ENCODE data around the gene TNFRSF9. TPM values are rescaled to one million over a fixed set of nuclear protein-coding genes. Genes with fewer than 3 reads are reported as not detected.

TNFRSF9 gene
- 57.0 and 60.5 TPM in 2 replicates for total RNA-seq

- peak; percentile 58 for DNase-seq (ENCODE audit: low spot score)
- peaks cover 69% of the 10 kb centered on the region for H3K4me1 Mint-ChIP-seq (ENCODE audit: low read depth)
- H3K9me3 Mint-ChIP-seq: no peaks in the 10 kb centered on the region
- intact Hi-C loops (cut with micrococcal nuclease): loop anchor here (1.0 to 2.0 kb wide), 5 partner anchors 8 to 41 kb away; partner anchors contain the start of gene PARK7
- H3K4me3 Mint-ChIP-seq: peak within 1 kb of the TSS; percentile 88
- peaks cover 22% of the 10 kb centered on the region for H3K36me3 Mint-ChIP-seq (ENCODE audit: low read depth)
- H3K27ac Mint-ChIP-seq: peak within 1 kb of the TSS; percentile 81
- H3K27me3 Mint-ChIP-seq (ENCODE audit: insufficient read depth): peaks cover 13% of the 10 kb centered on the region
Observed at GRCh38 chr1:7940745-7941436, at the start of gene TNFRSF9. Gene TNFRSF9 (minus strand): TSS chr1:7940839. CDS start chr1:7939994, 845 bp downstream.

GRCh38 chr1:7989762-7990428 is 49.3 kb upstream of the TNFRSF9 start:
- DNase-seq (ENCODE audit: low spot score): no peak
- peaks cover 26% of the 10 kb centered on the region for H3K36me3 Mint-ChIP-seq (ENCODE audit: low read depth)
- no peaks in the 10 kb centered on the region for H3K4me1 Mint-ChIP-seq (ENCODE audit: low read depth)
- H3K4me3 Mint-ChIP-seq: no peak overlapping the region
- H3K9me3 Mint-ChIP-seq: no peaks in the 10 kb centered on the region
- intact Hi-C loops (cut with micrococcal nuclease): no loop called here
- H3K27me3 Mint-ChIP-seq (ENCODE audit: insufficient read depth): no peaks in the 10 kb centered on the region
- no peak overlapping the region for H3K27ac Mint-ChIP-seq

GRCh38 chr1:7988576-7988975 is 47.9 kb upstream of the TNFRSF9 start:
- no peaks in the 10 kb centered on the region for H3K9me3 Mint-ChIP-seq
- no peaks in the 10 kb centered on the region for H3K4me1 Mint-ChIP-seq (ENCODE audit: low read depth)
- no peak overlapping the region for H3K27ac Mint-ChIP-seq
- H3K4me3 Mint-ChIP-seq: no peak overlapping the region
- no peak for DNase-seq (ENCODE audit: low spot score)
- no peaks in the 10 kb centered on the region for H3K27me3 Mint-ChIP-seq (ENCODE audit: insufficient read depth)
- intact Hi-C loops (cut with micrococcal nuclease): no loop called here
- H3K36me3 Mint-ChIP-seq (ENCODE audit: low read depth): peaks cover 35% of the 10 kb centered on the region

GRCh38 chr1:7987528-7987927 is 46.9 kb upstream of the TNFRSF9 start:
- H3K27ac Mint-ChIP-seq: no peak overlapping the region
- intact Hi-C loops (cut with micrococcal nuclease): no loop called here
- no peak for DNase-seq (ENCODE audit: low spot score)
- H3K4me3 Mint-ChIP-seq: no peak overlapping the region
- H3K9me3 Mint-ChIP-seq: no peaks in the 10 kb centered on the region
- H3K27me3 Mint-ChIP-seq (ENCODE audit: insufficient read depth): no peaks in the 10 kb centered on the region
- H3K4me1 Mint-ChIP-seq (ENCODE audit: low read depth): peaks cover 2% of the 10 kb centered on the region
- H3K36me3 Mint-ChIP-seq (ENCODE audit: low read depth): peaks cover 38% of the 10 kb centered on the region

- intact Hi-C loops (cut with micrococcal nuclease): no loop called here
- Mint-ChIP-seq H3K4me1 (ENCODE audit: low read depth) (peaks cover 9% of the 10 kb centered on the region), H3K9me3 (no peaks in the 10 kb centered on the region), H3K4me3 (no peak overlapping the region), H3K36me3 (ENCODE audit: low read depth) (peaks cover 39% of the 10 kb centered on the region), H3K27me3 (ENCODE audit: insufficient read depth) (no peaks in the 10 kb centered on the region), H3K27ac (no peak overlapping the region)
- DNase-seq (ENCODE audit: low spot score): no peak
Observed at GRCh38 chr1:7985851-7986612, 45.4 kb upstream of the TNFRSF9 start.

GRCh38 chr1:7984811-7985210 is 44.2 kb upstream of the TNFRSF9 start:
- intact Hi-C loops (cut with micrococcal nuclease): no loop called here
- peaks cover 37% of the 10 kb centered on the region for H3K36me3 Mint-ChIP-seq (ENCODE audit: low read depth)
- peaks cover 11% of the 10 kb centered on the region for H3K4me1 Mint-ChIP-seq (ENCODE audit: low read depth)

GRCh38 chr1:7983086-7983778 is 42.6 kb upstream of the TNFRSF9 start:
- Mint-ChIP-seq H3K9me3 (no peaks in the 10 kb centered on the region), H3K27me3 (ENCODE audit: insufficient read depth) (no peaks in the 10 kb centered on the region), H3K27ac (no peak overlapping the region), H3K36me3 (ENCODE audit: low read depth) (peaks cover 41% of the 10 kb centered on the region), H3K4me1 (ENCODE audit: low read depth) (peaks cover 11% of the 10 kb centered on the region), H3K4me3 (no peak overlapping the region)
- DNase-seq (ENCODE audit: low spot score): no peak
- intact Hi-C loops (cut with micrococcal nuclease): loop anchor here (2.0 kb wide), 1 partner anchor 14 kb away; no protein-coding TSS in a partner anchor

More at GRCh38 chr1:7984811-7985210, 44.2 kb upstream of the TNFRSF9 start:
- no peaks in the 10 kb centered on the region for H3K9me3 Mint-ChIP-seq
- no peak overlapping the region for H3K27ac Mint-ChIP-seq
- no peak for DNase-seq (ENCODE audit: low spot score)
- H3K27me3 Mint-ChIP-seq (ENCODE audit: insufficient read depth): no peaks in the 10 kb centered on the region
- H3K4me3 Mint-ChIP-seq: no peak overlapping the region

GRCh38 chr1:7980984-7981383 is 40.3 kb upstream of the TNFRSF9 start:
- peaks cover 45% of the 10 kb centered on the region for H3K36me3 Mint-ChIP-seq (ENCODE audit: low read depth)
- no peak overlapping the region for H3K27ac Mint-ChIP-seq
- intact Hi-C loops (cut with micrococcal nuclease): no loop called here
- H3K27me3 Mint-ChIP-seq (ENCODE audit: insufficient read depth): no peaks in the 10 kb centered on the region
- H3K9me3 Mint-ChIP-seq: no peaks in the 10 kb centered on the region
- DNase-seq (ENCODE audit: low spot score): no peak
- peaks cover 11% of the 10 kb centered on the region for H3K4me1 Mint-ChIP-seq (ENCODE audit: low read depth)
- H3K4me3 Mint-ChIP-seq: no peak overlapping the region

- no peaks in the 10 kb centered on the region for H3K27me3 Mint-ChIP-seq (ENCODE audit: insufficient read depth)
- H3K9me3 Mint-ChIP-seq: no peaks in the 10 kb centered on the region
- DNase-seq (ENCODE audit: low spot score): no peak
- intact Hi-C loops (cut with micrococcal nuclease): no loop called here
- H3K4me1 Mint-ChIP-seq (ENCODE audit: low read depth): no peaks in the 10 kb centered on the region
- peaks cover 52% of the 10 kb centered on the region for H3K36me3 Mint-ChIP-seq (ENCODE audit: low read depth)
- no peak overlapping the region for H3K4me3 Mint-ChIP-seq
- H3K27ac Mint-ChIP-seq: no peak overlapping the region
Observed at GRCh38 chr1:7975212-7975865, 34.7 kb upstream of the TNFRSF9 start.

- no peaks in the 10 kb centered on the region for H3K9me3 Mint-ChIP-seq
- no peak overlapping the region for H3K4me3 Mint-ChIP-seq
- H3K36me3 Mint-ChIP-seq (ENCODE audit: low read depth): peaks cover 53% of the 10 kb centered on the region
- H3K4me1 Mint-ChIP-seq (ENCODE audit: low read depth): no peaks in the 10 kb centered on the region
- intact Hi-C loops (cut with micrococcal nuclease): no loop called here
- H3K27me3 Mint-ChIP-seq (ENCODE audit: insufficient read depth): no peaks in the 10 kb centered on the region
- no peak overlapping the region for H3K27ac Mint-ChIP-seq
- no peak for DNase-seq (ENCODE audit: low spot score)
Observed at GRCh38 chr1:7973086-7973485, 32.4 kb upstream of the TNFRSF9 start.

- DNase-seq (ENCODE audit: low spot score): no peak
- no peaks in the 10 kb centered on the region for H3K9me3 Mint-ChIP-seq
- peaks cover 51% of the 10 kb centered on the region for H3K36me3 Mint-ChIP-seq (ENCODE audit: low read depth)
- peaks cover 4% of the 10 kb centered on the region for H3K4me1 Mint-ChIP-seq (ENCODE audit: low read depth)
- H3K27me3 Mint-ChIP-seq (ENCODE audit: insufficient read depth): no peaks in the 10 kb centered on the region
- no peak overlapping the region for H3K4me3 Mint-ChIP-seq
- intact Hi-C loops (cut with micrococcal nuclease): no loop called here
- H3K27ac Mint-ChIP-seq: no peak overlapping the region
Observed at GRCh38 chr1:7972285-7972684, 31.6 kb upstream of the TNFRSF9 start.

GRCh38 chr1:7971024-7971423 is 30.4 kb upstream of the TNFRSF9 start:
- Mint-ChIP-seq H3K9me3 (no peaks in the 10 kb centered on the region), H3K36me3 (ENCODE audit: low read depth) (peaks cover 50% of the 10 kb centered on the region), H3K4me1 (ENCODE audit: low read depth) (peaks cover 17% of the 10 kb centered on the region), H3K27ac (no peak overlapping the region), H3K27me3 (ENCODE audit: insufficient read depth) (no peaks in the 10 kb centered on the region), H3K4me3 (no peak overlapping the region)
- no peak for DNase-seq (ENCODE audit: low spot score)
- intact Hi-C loops (cut with micrococcal nuclease): no loop called here

Measured in activated T-helper 1 cell treated with anti-CD3 and anti-CD28 coated beads, Interleukin-12 subunit alpha, Interleukin-12 subunit beta, Interleukin-2, Interleukin-4 antibody, amounts not matched to agents 30 ng/mL and 10 ng/mL and 1 ng/mL, durations not matched to agents 14 hours and 24 hours and 36 hours (primary cell).